T-helper 2 cell (primary cell): ENCODE data around the gene PHACTR2.
"Not testable (repeated sequence)": the region's sequence is repeated elsewhere in the genome, so short reads cannot be mapped to it uniquely, and the experiment has no call there.

Experiments used
- DNase-seq, 5 experiments: peaks; one replicate each; pipeline versions ENCODE4 v3.0.0 to v3.0.0-alpha.2; 2012 to 2022

PHACTR2 gene

DNA sequence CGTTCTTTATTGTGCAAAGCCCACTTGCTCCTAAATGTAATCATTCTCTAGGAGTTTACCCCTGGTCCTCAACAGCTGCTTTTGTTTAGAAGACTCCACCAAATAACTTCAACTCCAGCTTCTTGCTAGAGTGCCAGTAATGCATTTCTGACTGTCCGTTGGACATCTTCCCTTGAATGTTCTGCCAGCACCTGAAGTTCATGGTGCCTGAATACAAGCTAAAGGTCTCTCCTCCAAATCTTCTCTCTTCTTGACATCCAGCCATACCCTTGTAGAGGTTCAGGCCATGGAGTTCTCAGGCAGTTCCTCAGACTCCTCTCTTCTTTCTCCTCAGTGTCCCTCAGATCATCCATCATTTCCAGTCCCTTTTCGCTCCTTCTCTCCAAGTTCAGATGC, 21.7 kb downstream of the PHACTR2 start:
- DNase-seq, result no peak

DNA sequence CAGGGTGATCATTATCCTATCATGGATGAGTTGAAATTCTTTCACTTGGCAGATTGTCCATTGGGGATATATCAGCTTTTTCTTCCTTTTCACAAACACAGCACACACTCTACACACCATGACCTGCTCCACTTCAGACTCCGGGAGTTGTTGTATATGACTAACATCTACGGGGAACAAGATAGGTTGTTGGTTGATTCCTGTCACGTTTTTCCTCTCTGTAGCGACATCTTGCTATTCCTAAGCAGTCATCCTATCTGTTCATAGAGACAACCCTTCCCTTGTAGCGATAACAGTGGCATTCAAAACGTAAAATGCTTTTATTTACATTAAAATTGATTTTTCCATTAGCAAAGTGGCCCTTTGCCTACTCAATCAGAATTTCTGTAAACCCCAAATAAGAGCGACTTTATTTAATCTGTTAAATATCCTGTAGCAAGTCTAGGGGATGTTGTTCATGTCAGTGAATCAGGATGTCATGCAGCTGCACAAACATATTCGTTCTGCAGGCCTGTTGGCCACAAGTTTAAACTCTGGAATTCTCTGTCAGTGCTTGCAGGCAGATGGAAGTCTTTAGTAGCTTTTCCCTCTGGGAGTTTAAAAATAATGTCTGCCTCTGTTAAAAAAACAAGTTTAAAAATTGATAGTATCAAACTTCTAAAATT, 23.1 kb downstream of the PHACTR2 start:
- no peak for DNase-seq

DNA sequence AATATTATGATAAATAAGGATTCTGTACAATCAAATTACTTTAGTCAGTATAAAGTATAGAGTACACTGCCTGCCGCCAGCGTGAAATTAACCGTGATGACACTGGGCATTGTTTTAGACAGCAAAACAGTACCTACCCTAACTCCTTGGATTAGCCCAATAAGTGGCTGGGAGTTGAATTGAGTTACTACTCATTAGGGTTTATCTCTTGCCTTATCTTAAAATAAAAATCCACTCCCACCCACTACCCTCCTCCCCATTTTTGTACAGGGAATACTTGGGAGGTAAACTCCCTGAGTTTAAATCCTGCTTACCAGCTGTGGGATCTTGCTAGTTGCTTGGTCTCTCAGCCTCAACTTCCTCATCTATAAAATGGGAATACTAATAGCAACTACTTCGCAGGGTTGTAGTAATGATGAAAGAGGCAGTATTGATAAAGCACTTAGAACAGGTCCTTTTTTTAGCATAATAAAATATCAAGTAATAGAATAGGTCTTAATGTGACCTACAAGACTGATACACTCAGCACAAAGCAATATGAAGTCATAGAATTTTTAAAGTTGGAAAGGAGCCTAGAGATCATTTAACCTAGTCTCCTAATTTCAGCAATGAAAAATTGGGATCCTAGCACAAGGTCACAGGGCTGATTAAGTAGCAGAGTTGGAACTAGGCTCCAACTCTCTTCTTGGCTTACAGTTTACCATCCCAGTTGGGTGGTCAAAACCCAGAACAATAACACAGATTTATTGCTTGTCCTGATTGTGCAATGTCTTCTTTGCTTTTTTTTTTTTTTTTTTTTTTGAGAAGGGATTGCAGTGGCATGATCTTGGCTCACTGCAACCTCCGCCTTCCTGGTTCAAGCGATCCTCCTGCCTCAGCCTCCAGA, 23.8 kb downstream of the PHACTR2 start:
- DNase-seq, result no peak

DNA sequence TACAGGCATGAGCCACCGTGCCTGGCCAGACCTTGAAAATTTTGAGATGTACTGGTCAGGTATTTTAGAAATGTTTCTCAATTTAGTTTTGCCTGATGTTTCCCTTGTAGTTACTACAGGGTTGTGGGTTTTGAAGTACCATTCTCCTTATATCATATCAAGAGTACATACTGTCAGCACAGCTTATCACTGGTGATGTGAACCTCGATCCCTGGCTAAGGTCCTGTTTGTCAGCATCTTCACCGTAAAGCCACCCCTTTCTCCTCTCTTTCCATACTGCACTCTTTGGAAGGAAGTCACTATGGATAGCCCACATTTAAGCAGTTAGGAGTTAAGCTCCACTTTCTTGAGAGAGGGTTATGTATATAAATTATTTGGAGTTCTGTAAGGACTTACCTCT, 27.8 kb downstream of the PHACTR2 start:
- no peak for DNase-seq

DNA sequence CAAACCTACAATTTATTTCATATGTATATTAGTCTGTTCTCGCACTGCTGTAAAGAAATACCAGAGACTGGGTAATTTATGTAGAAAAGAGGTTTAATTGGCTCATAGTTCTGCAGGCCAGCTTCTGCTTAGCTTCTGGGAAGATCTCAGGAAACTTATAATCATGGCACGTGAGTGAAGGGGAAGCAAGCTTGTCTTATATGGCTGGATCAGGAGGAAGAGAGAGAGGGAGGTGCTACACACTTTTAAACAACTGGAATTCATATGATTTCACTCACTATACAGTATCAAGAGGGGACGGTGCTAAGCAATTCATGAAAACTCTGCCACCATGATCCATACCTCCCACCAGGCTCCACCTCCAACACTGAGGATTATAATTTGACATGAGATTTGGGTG, 29.9 kb downstream of the PHACTR2 start:
- DNase-seq, result no peak

DNA sequence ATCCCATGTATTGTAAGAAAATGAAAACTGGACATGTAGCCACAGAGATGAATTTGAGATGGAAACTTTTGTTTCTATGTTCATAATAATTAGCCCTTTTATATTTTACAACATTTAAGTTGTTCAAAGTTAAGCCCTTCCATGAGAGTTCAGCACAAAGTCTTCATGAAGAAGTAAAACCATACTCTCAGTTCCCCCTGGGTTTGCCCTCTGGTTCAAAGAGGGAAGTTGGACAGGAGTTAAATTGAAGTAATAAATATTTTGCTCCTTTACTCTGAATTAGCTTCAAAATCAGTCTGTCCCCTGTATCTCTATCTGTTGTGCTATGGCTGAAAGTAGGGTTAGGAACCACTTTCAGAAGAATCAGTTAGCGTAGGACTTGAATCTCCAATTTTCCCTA, 31.1 kb downstream of the PHACTR2 start:
- DNase-seq, result no peak

DNA sequence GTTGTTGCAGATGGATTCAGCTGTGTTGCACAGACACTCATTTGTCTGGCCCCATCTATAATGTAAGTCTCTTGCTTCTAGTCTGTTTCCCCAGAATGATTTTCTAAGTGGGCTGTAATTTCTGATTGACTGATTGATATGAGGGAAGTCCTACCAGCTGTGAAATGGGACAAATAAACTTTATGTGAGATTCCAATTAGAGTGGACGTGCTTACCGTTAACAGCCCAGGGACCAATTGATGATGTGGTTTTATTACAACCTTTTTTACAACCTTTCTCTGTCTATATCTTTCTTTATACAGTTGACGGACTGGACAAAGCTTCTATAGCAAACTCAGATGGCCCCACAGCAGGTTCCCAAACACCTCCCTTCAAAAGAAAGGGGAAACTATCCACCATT, 33.9 kb downstream of the PHACTR2 start:
- no peak for DNase-seq

DNA sequence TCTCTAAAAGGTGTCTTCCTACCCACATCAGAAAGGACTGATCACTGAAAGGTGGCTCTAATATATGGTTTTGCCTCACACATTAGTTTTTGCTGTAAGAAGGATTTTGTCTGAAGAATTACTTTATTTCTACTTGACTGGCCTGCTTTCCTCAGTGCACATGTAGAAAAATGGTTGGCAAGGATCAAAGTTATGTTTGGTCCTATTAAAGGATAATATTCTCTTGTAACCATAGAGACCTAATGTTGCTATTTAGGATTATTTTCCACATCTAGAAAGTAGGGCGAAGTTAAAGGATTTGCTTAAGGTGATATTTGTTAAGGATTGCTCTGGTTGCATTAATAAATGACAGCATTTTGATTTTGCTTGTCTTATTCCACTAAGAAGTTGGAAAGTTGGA, 40.7 kb downstream of the PHACTR2 start:
- DNase-seq, result no peak

DNA sequence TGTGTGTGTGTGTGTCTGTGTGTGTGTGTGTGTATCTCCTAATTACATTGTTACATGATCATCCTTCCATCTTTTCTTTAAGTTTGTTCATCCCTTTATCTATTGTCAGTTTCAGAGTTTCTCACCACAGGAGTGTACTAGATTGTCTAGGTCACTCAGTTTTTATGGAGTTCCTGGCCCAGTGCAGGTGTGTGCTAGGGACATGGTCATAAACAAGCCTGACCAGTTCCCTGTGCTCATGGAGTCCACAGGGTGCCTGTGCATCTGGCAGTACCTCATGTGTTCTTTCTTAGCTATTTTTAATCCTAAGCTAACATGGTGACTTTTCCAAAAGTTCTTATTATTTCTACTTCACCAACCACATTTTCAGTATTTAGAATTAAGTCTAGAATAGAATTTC, 43.9 kb downstream of the PHACTR2 start:
- DNase-seq, result no peak

DNA sequence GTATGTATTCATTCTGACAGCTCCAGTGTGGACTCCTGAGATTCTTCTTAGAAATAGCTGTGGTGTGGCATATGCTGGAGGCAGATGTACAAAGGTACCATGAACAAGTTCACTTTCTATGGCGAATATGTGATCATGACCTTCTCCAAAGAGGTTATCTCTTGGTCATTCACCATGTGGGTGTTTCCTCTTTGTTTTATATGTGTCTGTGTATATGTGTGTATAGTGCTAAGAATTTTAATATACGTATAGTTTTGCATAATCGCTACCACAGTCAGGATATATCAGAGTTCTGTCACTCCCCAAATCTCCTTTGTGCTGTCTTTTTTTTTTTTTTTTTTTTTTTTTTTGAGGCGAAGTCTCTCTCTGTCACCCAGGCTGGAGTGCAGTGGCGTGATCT, 47.1 kb downstream of the PHACTR2 start:
- DNase-seq, result no peak

DNA sequence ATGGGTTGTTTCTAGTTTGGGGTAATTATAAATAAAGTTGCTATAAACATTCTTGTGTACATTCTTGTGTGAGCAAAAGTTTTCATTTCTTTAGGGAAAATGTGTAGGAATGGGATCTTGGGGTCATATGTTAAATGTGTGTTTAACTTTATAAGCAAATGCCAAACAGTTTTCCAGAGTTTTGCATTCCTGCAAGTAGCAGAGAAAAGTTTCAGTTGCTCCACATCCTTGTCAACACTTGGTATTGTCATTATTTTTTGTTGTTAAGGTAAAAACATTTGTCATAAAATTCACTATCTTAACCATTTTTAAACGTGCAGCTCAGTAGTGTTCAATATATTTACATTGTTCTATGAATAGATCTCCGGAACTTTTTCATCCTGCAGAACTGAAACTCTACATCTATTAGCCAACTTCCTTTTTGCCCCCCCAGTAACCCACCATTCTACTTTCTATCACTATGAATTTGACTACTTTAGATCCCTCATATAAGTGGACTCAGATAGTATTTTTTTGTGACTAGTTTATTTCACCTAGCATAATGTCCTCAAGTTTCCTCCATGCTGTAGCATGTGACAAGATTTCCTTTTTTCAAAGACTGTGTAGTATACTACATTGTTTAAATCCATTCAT, 48.4 kb downstream of the PHACTR2 start:
- no peak for DNase-seq

DNA sequence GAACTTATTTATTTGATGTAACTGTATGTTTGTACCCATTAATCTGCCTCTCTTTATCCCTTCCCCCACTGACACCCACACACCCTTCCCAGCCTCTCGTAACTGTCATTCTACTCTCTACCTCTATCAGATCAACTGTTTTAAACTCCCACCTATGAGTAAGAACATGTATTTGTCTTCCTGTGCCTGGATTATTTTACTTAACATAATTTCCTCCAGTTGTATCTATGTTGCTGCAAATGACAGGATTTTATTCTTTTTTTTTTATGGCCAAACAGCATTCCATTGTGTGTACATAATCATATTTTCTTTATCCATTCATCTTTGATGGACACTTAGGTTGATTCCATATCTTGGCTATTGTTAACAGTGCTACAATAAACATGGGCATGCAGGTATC, 49.3 kb downstream of the PHACTR2 start:
- DNase-seq, result no peak

DNA sequence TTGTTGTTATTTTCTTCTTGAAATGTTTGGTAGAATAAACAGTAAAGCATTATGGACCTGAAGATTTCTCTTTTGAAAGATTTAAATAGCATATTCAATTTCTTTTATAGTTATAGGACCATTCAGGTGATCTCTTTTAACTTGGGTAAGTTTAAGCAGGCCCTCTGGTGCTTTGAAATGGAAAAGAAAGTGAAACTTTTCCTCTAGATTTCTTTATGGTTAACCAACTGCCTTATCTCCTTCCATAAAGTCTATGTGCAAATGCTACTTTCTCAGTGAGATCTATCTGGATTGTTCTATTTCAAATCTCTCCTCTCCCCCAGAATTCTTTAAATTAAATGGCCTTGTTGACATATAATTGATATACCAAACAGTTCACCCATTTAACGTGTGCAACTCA, 54.0 kb downstream of the PHACTR2 start:
- DNase-seq, result peak in 1 of 5 experiments; percentile 2

DNA sequence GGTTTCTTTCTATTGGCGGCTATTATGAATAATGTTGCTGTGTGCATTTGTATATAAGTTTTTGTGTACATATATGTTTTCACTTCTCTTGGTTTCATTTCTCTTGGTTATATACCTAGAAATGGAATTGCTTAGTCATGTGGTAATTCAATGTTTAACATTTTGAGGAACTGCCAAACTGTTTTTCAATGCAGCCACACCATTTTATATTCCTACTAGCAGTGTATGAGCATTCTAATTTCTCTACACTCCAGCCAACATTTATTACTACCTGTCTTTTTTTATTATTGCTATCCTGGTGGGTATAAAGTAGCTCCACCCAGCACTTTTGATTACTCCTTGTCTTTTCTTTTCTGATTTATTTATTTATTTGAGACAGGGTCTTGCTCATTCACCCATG, 54.8 kb downstream of the PHACTR2 start:
- DNase-seq, result no peak

DNA sequence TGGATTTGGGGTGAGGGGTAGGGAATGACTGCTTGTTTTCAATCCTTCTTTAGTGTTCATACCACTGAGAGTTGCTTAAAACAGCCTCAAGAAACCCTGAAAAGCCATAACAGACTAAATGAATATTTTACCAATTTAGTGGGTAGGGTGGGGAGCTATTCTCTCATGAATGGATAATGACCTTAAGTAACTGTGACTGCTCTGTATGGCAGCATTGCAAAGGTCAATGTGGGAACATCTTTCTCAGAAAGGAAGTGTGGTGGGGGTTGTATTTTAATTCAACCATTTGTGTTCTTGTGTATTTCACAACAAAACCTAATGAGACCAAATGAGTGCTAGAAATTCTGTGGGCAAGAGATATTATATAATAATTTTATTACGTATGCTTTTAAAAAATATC, 55.7 kb downstream of the PHACTR2 start:
- no peak for DNase-seq

DNA sequence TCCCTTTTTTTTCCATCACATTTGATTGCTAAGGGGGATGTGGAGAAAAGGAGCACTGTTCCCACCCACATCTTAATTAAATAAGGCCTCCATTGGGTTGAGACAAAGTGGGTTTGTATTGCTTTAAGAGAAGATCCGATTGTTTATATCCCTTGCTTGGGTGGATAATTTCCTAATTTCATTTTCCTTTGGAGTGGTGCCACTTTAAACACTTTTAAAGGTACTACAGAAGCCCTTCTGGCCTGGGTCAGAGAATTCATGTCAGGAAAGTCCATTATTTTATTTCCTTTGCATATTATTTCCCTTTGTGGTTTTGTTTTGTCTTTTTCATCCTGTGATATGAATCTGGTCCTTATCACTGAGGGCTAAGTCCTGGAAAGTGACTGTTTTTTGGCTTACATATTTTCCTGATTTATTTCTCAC, 56.9 kb downstream of the PHACTR2 start:
- no peak for DNase-seq

DNA sequence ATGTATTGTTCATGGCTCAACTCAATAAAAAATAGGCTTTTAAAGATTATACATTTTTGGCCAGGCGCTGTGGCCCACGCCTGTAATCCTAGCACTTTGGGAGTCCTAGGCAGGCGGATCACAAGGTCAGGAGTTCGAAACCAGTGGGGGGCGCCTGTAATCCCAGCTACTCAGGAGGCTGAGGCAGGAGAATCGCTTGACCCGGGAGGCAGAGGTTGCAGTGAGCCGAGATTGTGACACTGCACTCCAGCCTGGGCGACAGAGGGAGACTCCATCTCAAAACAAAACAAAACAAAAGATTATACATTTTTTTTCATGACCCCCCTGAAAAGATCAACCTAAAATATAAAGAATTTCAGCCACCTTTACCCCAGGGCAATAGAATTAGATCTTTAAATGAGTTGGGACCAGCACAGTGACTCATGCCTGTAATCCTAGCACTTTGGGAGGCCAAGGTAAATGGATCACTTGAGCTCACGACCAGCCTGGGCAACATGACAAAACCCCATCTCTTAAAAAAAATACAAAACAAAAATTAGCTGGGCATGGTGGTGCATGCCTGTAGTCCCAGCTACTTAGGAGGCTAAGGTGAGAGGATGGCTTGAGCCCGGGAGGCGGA, 60.4 kb downstream of the PHACTR2 start:
- not testable (repeated sequence) for DNase-seq

DNA sequence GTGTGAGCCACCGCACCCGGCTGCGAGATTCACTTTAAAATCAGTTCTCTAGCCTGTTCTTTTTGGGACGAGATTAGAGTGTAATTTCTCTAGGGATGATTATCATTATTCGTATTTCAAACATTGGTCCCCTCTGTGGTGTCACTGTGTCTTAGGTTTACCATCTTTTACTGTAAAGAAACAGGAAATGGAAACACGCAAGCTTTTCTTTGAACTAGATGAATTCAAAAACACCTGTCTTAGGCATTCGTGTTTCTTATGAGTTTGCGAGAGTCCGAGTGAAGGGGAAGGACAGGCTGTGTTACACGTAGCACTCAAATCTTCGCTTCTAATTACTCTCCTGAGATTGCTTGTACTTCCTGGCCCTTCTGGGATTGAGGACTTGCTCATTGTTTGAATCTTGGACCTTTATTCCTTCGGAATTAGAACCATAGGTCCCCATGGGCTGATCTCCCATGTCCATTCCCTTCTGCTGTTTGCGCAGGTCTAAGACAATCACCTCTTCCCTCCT, 61.6 kb downstream of the PHACTR2 start:
- DNase-seq, result no peak

DNA sequence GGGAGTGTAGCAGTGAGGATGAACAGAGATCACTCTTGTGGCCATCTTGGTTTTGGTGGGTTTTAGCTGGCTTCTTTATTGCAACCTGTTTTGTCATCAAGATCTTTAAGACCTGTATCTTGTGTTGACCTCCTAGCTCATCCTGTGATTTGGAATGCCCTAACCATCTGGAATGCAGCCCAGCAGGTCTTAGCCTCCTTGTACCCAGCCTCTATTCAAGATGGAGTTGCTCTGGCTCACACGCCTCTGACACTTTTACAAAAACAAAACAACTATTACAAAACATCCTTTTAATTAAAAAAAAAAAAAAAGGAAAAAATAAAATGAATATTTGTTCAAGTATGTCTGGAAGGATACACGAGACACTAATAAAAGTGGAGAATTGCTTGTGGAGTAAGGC, 62.4 kb downstream of the PHACTR2 start:
- no peak for DNase-seq

DNA sequence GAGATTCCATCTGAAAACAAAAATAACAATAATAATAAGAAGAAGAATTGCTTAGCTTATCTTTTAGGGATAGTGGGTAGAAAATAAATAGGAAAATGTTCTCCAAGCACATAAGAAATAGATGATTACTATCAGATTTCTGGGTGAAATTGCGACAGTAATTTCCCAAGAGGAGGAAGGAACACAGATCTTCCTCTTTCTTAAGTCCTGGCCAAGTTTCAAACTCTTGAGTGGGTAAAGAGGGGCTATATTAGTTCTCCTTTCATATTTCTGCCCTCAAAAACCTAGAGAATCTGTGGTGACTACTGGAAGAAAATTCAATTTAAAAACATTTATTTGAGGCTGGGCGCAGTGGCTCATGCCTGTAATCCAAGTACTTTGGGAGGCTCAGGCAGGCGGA, 63.7 kb downstream of the PHACTR2 start:
- no peak for DNase-seq

DNA sequence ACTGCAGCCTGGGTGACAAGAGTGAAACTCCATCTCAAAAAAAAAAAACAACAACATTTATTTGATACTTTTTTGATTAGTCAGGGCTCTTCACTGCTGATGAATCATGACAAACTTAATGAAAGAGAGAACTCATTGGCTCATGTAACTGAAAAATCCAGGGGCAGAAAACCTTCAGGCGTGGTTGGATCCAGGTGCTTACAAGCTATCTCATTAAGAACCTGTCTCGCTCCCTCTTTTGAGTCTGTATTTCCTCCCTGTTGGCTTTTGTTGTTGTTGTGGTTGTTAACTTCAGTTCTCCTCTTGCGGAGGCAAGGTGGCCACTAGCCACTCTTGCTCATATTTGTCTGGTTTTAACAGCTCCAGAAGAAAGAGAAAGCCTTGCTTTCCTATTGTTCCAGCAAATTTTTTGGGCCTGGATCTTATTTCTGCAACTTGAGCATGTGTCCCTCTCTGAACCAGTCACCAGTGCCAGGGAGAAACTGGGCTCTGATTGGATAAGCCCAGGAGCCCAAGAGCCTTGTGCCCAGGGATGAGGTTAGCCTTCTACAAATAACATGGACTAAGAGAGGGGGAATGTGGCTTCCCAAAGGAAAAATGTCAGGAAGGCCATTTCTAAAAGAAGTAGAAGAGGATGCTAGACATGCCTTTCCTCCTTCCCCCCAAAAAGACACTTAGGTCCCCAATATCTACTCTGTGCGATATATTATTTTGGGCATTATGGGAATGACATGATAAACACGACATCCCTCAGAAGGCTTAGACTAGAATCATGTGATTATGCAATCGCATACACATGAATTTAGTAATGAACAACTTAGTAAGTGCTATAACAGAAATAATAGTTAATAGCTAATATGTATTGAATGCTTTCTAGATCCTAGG, 64.5 kb downstream of the PHACTR2 start:
- DNase-seq, result no peak

DNA sequence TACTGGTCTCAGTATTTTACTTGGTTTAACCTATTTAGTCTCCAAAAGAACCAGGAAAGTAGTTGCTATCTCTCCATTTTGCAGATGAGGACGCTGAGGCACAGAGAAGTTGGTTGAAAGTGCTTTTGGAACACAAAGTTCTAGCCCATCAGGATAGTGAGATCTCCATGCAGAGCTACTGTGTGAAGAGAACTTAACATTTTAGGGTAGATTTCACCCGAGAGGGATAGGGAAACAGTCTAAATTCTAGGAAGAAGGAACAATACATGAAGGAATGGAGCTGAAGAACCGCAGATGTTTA, 65.1 kb downstream of the PHACTR2 start:
- no peak for DNase-seq
